Stimulated activated naive CD4-positive, alpha-beta T cell (primary cell): ENCODE data around the gene CARHSP1.
"Not testable (repeated sequence)": the region's sequence is repeated elsewhere in the genome, so short reads cannot be mapped to it uniquely, and the experiment has no call there.

Experiments used
- DNase-seq, 6 experiments: peaks; one replicate each; lab custom pipeline; 2025; lab: John Stamatoyannopoulos, UW

CARHSP1 gene

GRCh38 chr16:8828541-8829165 lies 40.2 kb downstream of the CARHSP1 start:
- no peak for DNase-seq

GRCh38 chr16:8826278-8826879 lies 42.4 kb downstream of the CARHSP1 start:
- no peak for DNase-seq

GRCh38 chr16:8822403-8822802 lies 46.4 kb downstream of the CARHSP1 start:
- no peak for DNase-seq

- DNase-seq, result no peak
These were observed 49.3 kb downstream of the CARHSP1 start for GRCh38 chr16:8819411-8820034.

- no peak for DNase-seq
These were observed 50.1 kb downstream of the CARHSP1 start for GRCh38 chr16:8818504-8819270.

- peak in 3 of 6 experiments; percentile 53 to 64 (median 61) for DNase-seq
These were observed 51.7 kb downstream of the CARHSP1 start for GRCh38 chr16:8816967-8817655.

GRCh38 chr16:8814095-8814806 lies 54.6 kb downstream of the CARHSP1 start:
- DNase-seq, result no peak

- no peak for DNase-seq
These were observed 56.5 kb downstream of the CARHSP1 start for GRCh38 chr16:8812162-8812843.

GRCh38 chr16:8808613-8809353 lies 60.0 kb downstream of the CARHSP1 start:
- DNase-seq, result no peak

- no peak for DNase-seq
These were observed 60.8 kb downstream of the CARHSP1 start for GRCh38 chr16:8808009-8808408.

GRCh38 chr16:8807189-8807588 lies 61.6 kb downstream of the CARHSP1 start:
- DNase-seq, result no peak

GRCh38 chr16:8806272-8806983 lies 62.4 kb downstream of the CARHSP1 start:
- no peak for DNase-seq

GRCh38 chr16:8804313-8804712 lies 64.5 kb downstream of the CARHSP1 start:
- no peak for DNase-seq

- DNase-seq, result not testable (repeated sequence)
These were observed 65.1 kb downstream of the CARHSP1 start for GRCh38 chr16:8803733-8804132.
